Esophagus (tissue), 2 donors: ENCODE results near the gene TP63. TPM values are rescaled to one million over a fixed set of nuclear protein-coding genes. Genes with fewer than 3 reads are reported as not detected.
"Not testable (repeated sequence)": the region's sequence is repeated elsewhere in the genome, so short reads cannot be mapped to it uniquely, and the experiment has no call there.

Experiments
- H3K27ac ChIP-seq, 2 donors: one replicate each; pipeline ENCODE4 v1.5.1; 2013; ENCODE audit warnings: low read depth in 2 of 2, mild to moderate bottlenecking in 2 of 2, inconsistent platforms in 1 of 2, low read length in 1 of 2, moderate library complexity in 1 of 2
- H3K27me3 ChIP-seq, 2 donors: one replicate each; pipeline ENCODE4 v1.6.1; 2013; ENCODE audit warnings: low read length in 2 of 2, control low read depth in 1 of 2, mild to moderate bottlenecking in 1 of 2; ENCODE audit not compliant: insufficient read depth in 2 of 2, control insufficient read depth in 1 of 2
- H3K36me3 ChIP-seq, 2 donors: one replicate each; pipeline ENCODE4 v1.6.1; 2013; ENCODE audit warnings: low read length in 1 of 2; ENCODE audit not compliant: control insufficient read depth in 2 of 2, insufficient read depth in 2 of 2
- H3K4me1 ChIP-seq, 2 donors: one replicate each; pipeline ENCODE4 v1.6.1; 2013; ENCODE audit warnings: low read length in 1 of 2; ENCODE audit not compliant: control insufficient read depth in 2 of 2, insufficient read depth in 2 of 2
- H3K4me3 ChIP-seq, 2 donors: one replicate each; pipeline ENCODE4 v1.5.1; 2013; ENCODE audit warnings: low read length in 2 of 2, mild to moderate bottlenecking in 2 of 2, low read depth in 1 of 2, moderate library complexity in 1 of 2
- H3K9me3 ChIP-seq, 2 donors: one replicate each; pipeline ENCODE4 v1.6.1; 2013; ENCODE audit warnings: mild to moderate bottlenecking in 2 of 2, low read depth in 1 of 2, low read length in 1 of 2, moderate library complexity in 1 of 2; ENCODE audit not compliant: control insufficient read depth in 2 of 2, insufficient read depth in 1 of 2
- WGBS, 2 donors: extraction: QIAGEN DNeasy Blood & Tissue Kit; methylation state at CpG; one replicate each; pipeline ENCODE4 v1.1.7; 2013; 5-methylcytosine and 5-hydroxymethylcytosine counted together
- polyA plus RNA-seq, 2 donors: library from polyadenylated mRNA; stranded (reverse); fragments of 200-250 nt; gene quantifications; one replicate each; pipeline ENCODE4 v1.2.3, GENCODE V29; 2013
- donor health status: healthy with polysubstance abuse.
- donor health status: Bipolar disorder and iron deficiency.

The TP63 gene
- polyA plus RNA-seq, 2 donors, result 37.8 to 57.2 TPM

GRCh38 chr3:189636048-189636447 lies 4.9 kb downstream of the TP63 start:
- 89 to 92% methylated on average over 5 of the region's 5 CpGs for WGBS, 2 donors
- Histone ChIP-seq H3K36me3 (no peaks in the 10 kb centered on the region), H3K4me3 (no peak overlapping the region), H3K27me3 (no peaks in the 10 kb centered on the region), H3K4me1 (no peaks in the 10 kb centered on the region), H3K27ac (no peak overlapping the region), H3K9me3 (no peaks in the 10 kb centered on the region)

DNA sequence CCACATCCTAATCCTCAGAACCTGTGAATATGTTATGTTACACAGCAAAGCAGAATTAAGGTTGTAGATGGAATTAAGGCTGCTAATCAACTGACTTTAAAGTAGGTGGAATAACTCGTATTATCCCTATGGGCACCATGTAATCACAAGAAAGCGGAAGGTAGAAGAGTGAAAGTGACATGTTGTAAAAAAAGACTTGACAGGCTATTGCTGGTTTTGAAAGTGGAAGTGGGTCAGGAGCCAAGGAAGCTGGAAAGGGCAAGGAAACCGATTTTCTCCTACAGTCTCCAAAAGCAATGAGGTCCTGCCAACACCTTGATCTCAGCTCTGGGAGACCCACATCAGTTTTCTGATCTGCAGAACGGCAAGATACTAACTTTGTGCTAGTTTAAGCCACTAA lies 6.6 kb downstream of the TP63 start:
- no peaks in the 10 kb centered on the region for H3K9me3 ChIP-seq
- H3K27ac ChIP-seq, result no peak overlapping the region
- no peak overlapping the region for H3K4me3 ChIP-seq
- H3K4me1 ChIP-seq, result no peaks in the 10 kb centered on the region
- H3K27me3 ChIP-seq, result no peaks in the 10 kb centered on the region
- H3K36me3 ChIP-seq, result no peaks in the 10 kb centered on the region
- 81 to 90% methylated on average over 4 of the region's 4 CpGs for WGBS, 2 donors

DNA sequence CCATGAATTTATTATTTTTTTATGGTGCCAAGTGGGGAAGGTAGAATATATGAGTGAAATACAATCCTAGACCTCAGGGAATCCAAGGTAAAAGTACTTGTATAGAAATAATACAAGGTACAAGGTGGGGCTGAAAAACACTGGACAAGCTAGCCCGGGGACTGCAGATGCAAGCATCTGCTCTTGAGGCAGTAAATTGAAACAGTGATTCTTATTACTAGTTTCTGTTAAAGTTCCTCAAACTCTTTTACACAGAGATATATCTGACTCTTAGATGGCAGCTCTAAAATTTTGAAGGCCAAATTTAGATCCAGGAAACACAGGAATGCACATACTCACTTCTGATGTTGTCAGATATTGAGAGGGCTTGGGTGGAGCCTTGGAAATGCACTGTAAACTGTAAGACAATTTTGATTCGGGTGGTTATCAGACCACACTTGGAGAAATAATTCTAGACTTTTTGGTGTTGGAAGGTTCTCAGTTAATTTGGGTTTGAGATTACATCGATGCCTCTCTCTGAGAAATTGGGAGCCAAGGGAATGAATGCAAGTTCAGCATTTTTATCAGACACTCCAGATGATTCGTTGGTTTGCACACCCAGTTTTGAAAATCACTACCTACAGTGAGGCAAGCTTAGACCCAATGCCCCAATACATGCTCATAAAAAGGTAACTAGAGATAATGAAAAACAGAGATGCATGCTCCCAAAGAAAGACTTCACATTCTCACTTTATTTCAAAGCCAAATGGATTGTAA lies 7.3 kb downstream of the TP63 start:
- WGBS, 2 donors, result 70 to 75% methylated on average over 4 of the region's 4 CpGs

DNA sequence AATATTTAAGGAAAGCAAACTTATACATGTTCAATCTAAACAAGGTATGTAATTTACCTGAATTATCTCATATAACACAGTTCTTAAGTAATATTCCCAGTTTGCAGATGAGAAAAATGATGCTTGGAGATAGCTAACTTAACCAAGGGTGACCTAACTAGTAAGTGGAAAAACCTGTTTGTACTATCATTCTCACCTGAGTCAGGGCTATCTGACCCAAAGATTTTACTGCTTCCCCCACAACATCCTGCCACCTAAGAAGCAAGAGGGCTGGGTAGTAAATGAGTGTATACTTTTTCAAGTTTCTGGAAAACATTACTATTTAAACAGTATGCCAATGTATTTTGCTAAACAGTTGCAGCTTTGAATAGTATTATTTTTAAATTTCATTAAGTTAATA lies 10.6 kb downstream of the TP63 start:
- Histone ChIP-seq H3K27me3 (no peaks in the 10 kb centered on the region), H3K27ac (no peak overlapping the region), H3K4me3 (no peak overlapping the region), H3K9me3 (no peaks in the 10 kb centered on the region), H3K4me1 (no peaks in the 10 kb centered on the region), H3K36me3 (no peaks in the 10 kb centered on the region)

More for the DNA sequence above, 7.3 kb downstream of the TP63 start:
- Histone ChIP-seq H3K9me3 (no peaks in the 10 kb centered on the region), H3K27me3 (no peaks in the 10 kb centered on the region), H3K27ac (no peak overlapping the region), H3K4me1 (no peaks in the 10 kb centered on the region), H3K36me3 (no peaks in the 10 kb centered on the region), H3K4me3 (no peak overlapping the region)

DNA sequence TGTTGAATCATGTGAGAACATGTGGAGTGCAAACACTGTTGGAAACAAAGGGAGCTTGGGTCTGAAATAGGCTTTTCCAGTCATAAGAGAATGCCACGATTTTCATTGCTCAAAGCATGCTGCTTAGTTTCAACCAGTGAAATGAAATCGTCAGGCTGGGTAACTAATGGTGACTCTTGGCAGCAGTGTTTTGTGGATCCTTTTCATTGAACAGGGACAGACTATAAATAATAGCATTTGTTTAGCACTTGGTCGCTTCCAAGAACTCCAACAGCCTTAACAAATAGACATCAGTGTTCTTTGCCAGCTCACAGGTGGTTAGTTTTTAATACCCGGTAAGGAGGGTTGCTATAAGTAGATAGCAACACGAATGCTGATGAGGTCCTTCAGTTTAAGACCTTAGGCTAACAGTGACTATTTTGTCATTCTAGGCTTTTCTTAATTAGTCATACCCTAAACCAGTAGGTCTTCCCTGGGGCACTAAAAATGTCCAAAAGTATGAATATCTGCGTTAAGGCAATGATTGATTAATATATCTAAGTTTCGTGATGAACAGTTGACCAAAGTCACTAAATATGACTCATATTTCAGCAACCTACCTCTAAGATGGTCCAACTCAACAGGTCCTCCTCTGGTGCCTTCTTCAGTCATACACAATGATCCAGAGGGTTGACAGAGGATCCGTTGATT lies 15.8 kb downstream of the TP63 start:
- WGBS, 2 donors, result 56 to 71% methylated on average over 8 of the region's 8 CpGs
- Histone ChIP-seq H3K27ac (no peak overlapping the region), H3K9me3 (no peaks in the 10 kb centered on the region), H3K27me3 (no peaks in the 10 kb centered on the region), H3K36me3 (no peaks in the 10 kb centered on the region), H3K4me3 (no peak overlapping the region), H3K4me1 (no peaks in the 10 kb centered on the region)

DNA sequence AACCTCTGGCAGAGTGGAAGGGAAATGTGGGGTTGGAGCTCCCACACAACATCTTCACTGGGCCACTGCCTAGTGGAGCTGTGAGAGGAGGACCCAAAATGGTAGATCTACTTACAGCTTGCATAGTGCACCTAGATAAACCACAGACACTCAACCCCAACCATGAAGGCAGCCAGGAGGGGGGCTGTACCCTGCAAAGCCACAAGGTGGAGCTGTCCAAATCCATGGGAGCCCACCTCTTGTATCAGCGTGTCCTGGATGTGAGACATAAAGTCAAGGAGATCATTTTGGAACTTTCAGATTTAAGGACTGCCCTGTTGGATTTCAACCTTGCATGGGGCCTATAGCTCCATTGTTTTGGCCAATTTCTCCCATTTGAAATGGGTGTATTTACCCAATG lies 20.9 kb downstream of the TP63 start:
- H3K4me1 ChIP-seq, result no peaks in the 10 kb centered on the region
- no peaks in the 10 kb centered on the region for H3K9me3 ChIP-seq
- 75 to 83% methylated on average over 1 of the region's 1 CpG for WGBS, 2 donors
- H3K4me3 ChIP-seq, result no peak overlapping the region
- no peaks in the 10 kb centered on the region for H3K36me3 ChIP-seq
- no peak overlapping the region for H3K27ac ChIP-seq
- H3K27me3 ChIP-seq, result no peaks in the 10 kb centered on the region

GRCh38 chr3:189655617-189656016 lies 24.4 kb downstream of the TP63 start:
- H3K27me3 ChIP-seq, result no peaks in the 10 kb centered on the region
- H3K27ac ChIP-seq, result no peak overlapping the region
- H3K4me3 ChIP-seq, result no peak overlapping the region
- no peaks in the 10 kb centered on the region for H3K4me1 ChIP-seq
- no peaks in the 10 kb centered on the region for H3K9me3 ChIP-seq
- H3K36me3 ChIP-seq, result no peaks in the 10 kb centered on the region

DNA sequence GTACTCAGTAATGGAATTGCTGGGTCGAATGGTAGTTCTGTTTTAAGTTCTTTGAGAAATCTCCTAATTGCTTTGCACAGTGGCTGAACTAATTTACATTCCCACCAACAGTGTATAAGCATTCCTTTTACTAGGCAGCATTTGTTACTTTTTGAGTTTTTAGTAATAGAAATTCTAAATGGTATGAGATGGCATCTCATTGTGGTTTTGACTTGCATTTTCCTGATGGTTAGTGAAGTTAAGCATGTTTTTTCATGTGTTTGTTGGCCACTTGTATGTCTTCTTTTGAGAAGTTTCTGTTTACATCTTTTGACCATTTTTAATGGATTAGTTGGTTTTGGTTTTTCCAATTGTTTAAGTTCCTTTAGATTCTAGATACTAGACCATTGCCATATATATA lies 28.4 kb downstream of the TP63 start:
- Histone ChIP-seq H3K36me3 (no peaks in the 10 kb centered on the region), H3K4me3 (no peak overlapping the region), H3K9me3 (no peaks in the 10 kb centered on the region), H3K27me3 (no peaks in the 10 kb centered on the region), H3K27ac (no peak overlapping the region), H3K4me1 (no peaks in the 10 kb centered on the region)
- WGBS, 2 donors, result 78 to 80% methylated on average over 1 of the region's 1 CpG

DNA sequence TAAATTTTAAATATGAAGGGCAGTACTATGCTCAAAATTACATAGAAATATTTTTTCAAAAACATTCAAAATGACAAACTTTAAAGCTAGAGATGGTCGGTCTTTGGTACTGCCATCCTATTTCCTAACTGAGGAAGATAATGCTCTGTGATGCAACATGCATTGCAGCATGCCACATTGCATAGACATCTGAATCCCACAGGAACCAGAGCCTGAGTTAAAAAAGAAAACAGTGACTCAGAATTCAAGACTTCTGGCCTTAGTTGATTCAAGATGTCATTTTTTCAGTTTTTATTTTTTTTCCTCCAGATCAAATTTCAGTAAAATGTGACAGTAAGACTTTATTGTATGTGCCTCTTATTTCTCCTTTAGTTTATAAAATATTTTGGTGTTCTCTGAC lies 33.1 kb downstream of the TP63 start:
- WGBS, 2 donors, result 79 to 85% methylated on average over 1 of the region's 1 CpG
- no peaks in the 10 kb centered on the region for H3K36me3 ChIP-seq
- no peaks in the 10 kb centered on the region for H3K4me1 ChIP-seq

GRCh38 chr3:189672346-189672745 lies 41.2 kb downstream of the TP63 start:
- not testable (repeated sequence) for H3K4me1 ChIP-seq, H3K9me3 ChIP-seq, H3K4me3 ChIP-seq, H3K36me3 ChIP-seq, H3K27me3 ChIP-seq, H3K27ac ChIP-seq
- 93 to 95% methylated on average over 3 of the region's 3 CpGs for WGBS, 2 donors

More for the DNA sequence above, 33.1 kb downstream of the TP63 start:
- no peaks in the 10 kb centered on the region for H3K27me3 ChIP-seq
- no peak overlapping the region for H3K27ac ChIP-seq
- H3K4me3 ChIP-seq, result no peak overlapping the region
- no peaks in the 10 kb centered on the region for H3K9me3 ChIP-seq
